Measurements from ENCODE around the gene CDKAL1.

CDKAL1 gene

DNA sequence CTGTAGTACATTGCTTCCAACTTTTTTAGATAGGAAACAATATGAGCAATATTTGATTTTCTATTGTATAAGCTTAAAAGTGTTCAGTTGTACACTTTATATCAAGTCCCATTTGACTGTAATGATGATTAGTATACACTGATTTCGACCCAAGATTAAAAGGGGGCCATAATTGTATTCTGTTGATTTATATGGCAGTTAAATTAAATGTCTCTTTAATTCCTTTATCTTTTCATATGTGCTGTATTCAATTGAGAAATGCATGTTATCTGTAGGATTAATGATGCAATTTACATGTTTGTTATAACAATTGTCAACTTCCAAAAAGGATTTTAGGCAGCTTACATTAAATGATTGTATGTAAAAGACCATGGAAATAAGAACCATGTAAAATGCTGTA lies 317.5 kb downstream of the CDKAL1 start:
- Histone ChIP-seq H3K27ac (ENCODE audit: low read length) (no peak overlapping the region), H3K36me3 (ENCODE audit: control insufficient read depth in 2 of 2, insufficient read depth in 2 of 2, low read length in 2 of 2) (no peaks in the 10 kb centered on the region), H3K9me3 (ENCODE audit: control insufficient read depth in 2 of 2, low read length in 2 of 2) (no peaks in the 10 kb centered on the region), H3K4me3 (ENCODE audit: low read length in 2 of 2) (no peak overlapping the region), H3K27me3 (ENCODE audit: control insufficient read depth in 1 of 2, insufficient read depth in 2 of 2, low read length in 2 of 2) (no peaks in the 10 kb centered on the region), H3K9ac (ENCODE audit: low read length in 2 of 2) (no peak overlapping the region), H3K4me1 (ENCODE audit: control insufficient read depth, insufficient read depth, low read length) (no peaks in the 10 kb centered on the region)

- Histone ChIP-seq H3K36me3 (ENCODE audit: control insufficient read depth in 2 of 2, insufficient read depth in 2 of 2, low read length in 2 of 2) (no peaks in the 10 kb centered on the region), H3K9me3 (ENCODE audit: control insufficient read depth in 2 of 2, low read length in 2 of 2) (no peaks in the 10 kb centered on the region), H3K27ac (ENCODE audit: low read length) (no peak overlapping the region), H3K4me1 (ENCODE audit: control insufficient read depth, insufficient read depth, low read length) (no peaks in the 10 kb centered on the region), H3K27me3 (ENCODE audit: control insufficient read depth in 1 of 2, insufficient read depth in 2 of 2, low read length in 2 of 2) (no peaks in the 10 kb centered on the region), H3K9ac (ENCODE audit: low read length in 2 of 2) (no peak overlapping the region), H3K4me3 (ENCODE audit: low read length in 2 of 2) (no peak overlapping the region)
These were observed 319.6 kb downstream of the CDKAL1 start for GRCh38 chr6:20853828-20854227.

DNA sequence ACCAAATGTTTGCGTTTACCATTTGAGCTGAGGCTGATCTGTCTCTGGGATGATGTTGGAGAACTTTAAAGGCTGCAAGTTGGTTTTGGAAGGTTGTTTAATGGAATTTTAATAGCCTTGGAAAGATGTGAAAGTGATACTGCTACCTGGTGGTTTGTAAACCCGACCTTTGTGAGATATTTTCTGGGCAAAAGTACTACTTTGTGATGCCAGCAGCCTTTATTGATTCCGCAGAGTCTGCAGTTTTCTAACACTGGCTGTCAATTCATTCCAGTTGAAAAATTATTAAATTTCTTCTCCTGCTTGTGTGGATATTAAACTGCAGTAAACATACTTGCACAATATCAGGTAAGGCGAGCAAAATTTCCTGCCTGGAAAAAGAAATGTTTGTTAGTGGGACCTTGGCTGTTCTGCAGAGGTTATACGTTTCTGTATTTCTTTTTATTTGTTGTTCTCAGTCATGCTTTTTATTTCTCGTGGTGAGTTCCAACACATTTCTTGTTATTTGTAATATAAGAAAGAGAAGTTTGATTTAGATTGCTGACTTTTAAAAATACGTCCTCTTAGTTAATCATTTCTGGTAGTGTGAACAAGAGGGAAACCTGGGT lies 322.5 kb downstream of the CDKAL1 start:
- no peak overlapping the region for H3K9ac ChIP-seq (ENCODE audit: low read length in 2 of 2)
- no peaks in the 10 kb centered on the region for H3K4me1 ChIP-seq (ENCODE audit: control insufficient read depth, insufficient read depth, low read length)
- H3K27ac ChIP-seq (ENCODE audit: low read length): no peak overlapping the region
- no peaks in the 10 kb centered on the region for H3K27me3 ChIP-seq (ENCODE audit: control insufficient read depth in 1 of 2, insufficient read depth in 2 of 2, low read length in 2 of 2)
- no peaks in the 10 kb centered on the region for H3K36me3 ChIP-seq (ENCODE audit: control insufficient read depth in 2 of 2, insufficient read depth in 2 of 2, low read length in 2 of 2)
- H3K4me3 ChIP-seq (ENCODE audit: low read length in 2 of 2): no peak overlapping the region
- no peaks in the 10 kb centered on the region for H3K9me3 ChIP-seq (ENCODE audit: control insufficient read depth in 2 of 2, low read length in 2 of 2)

DNA sequence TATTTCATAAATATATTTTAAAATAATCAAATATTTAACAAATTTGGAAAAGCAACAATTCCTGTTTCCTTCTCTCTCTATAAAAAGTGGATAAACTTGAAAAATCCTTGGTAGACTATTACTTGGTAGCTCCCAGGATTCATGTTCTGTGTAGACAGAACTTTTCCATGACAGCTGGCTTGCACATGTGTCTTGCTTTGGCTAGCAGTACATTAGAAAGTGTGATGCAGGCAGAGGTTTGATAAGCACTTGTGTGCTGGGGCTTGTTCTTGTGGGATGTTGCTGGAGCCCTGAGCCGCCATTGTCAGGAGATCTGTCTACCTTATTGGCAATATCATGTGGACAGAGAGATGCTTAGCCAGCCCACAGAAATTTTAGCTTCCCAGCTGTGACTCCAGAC lies 327.2 kb downstream of the CDKAL1 start:
- Histone ChIP-seq H3K27me3 (ENCODE audit: control insufficient read depth in 1 of 2, insufficient read depth in 2 of 2, low read length in 2 of 2) (no peaks in the 10 kb centered on the region), H3K4me1 (ENCODE audit: control insufficient read depth, insufficient read depth, low read length) (no peaks in the 10 kb centered on the region), H3K36me3 (ENCODE audit: control insufficient read depth in 2 of 2, insufficient read depth in 2 of 2, low read length in 2 of 2) (no peaks in the 10 kb centered on the region), H3K4me3 (ENCODE audit: low read length in 2 of 2) (no peak overlapping the region), H3K9ac (ENCODE audit: low read length in 2 of 2) (no peak overlapping the region), H3K9me3 (ENCODE audit: control insufficient read depth in 2 of 2, low read length in 2 of 2) (no peaks in the 10 kb centered on the region), H3K27ac (ENCODE audit: low read length) (no peak overlapping the region)

DNA sequence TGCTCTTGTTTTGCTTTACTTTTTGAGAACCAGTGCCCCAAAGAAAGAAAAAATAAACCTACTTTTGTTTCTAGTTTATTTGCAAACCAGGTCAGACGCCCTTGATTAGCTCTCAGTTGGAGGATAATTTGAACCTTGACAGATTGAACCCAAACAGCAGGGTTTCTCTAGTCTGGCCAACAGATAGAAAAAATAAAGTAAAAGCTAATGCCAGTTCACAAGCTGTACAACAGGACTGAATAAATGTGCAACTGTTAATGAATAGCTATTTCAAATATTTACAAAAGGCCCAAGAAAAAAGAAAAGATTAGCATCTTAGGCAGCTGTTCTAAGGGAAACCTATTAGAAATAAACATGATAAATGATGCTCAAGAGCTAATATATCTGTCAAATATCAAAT lies 331.8 kb downstream of the CDKAL1 start:
- Histone ChIP-seq H3K36me3 (ENCODE audit: control insufficient read depth in 2 of 2, insufficient read depth in 2 of 2, low read length in 2 of 2) (no peaks in the 10 kb centered on the region), H3K27me3 (ENCODE audit: control insufficient read depth in 1 of 2, insufficient read depth in 2 of 2, low read length in 2 of 2) (no peaks in the 10 kb centered on the region), H3K4me1 (ENCODE audit: control insufficient read depth, insufficient read depth, low read length) (no peaks in the 10 kb centered on the region), H3K27ac (ENCODE audit: low read length) (no peak overlapping the region), H3K4me3 (ENCODE audit: low read length in 2 of 2) (no peak overlapping the region), H3K9ac (ENCODE audit: low read length in 2 of 2) (no peak overlapping the region), H3K9me3 (ENCODE audit: control insufficient read depth in 2 of 2, low read length in 2 of 2) (no peaks in the 10 kb centered on the region)

DNA sequence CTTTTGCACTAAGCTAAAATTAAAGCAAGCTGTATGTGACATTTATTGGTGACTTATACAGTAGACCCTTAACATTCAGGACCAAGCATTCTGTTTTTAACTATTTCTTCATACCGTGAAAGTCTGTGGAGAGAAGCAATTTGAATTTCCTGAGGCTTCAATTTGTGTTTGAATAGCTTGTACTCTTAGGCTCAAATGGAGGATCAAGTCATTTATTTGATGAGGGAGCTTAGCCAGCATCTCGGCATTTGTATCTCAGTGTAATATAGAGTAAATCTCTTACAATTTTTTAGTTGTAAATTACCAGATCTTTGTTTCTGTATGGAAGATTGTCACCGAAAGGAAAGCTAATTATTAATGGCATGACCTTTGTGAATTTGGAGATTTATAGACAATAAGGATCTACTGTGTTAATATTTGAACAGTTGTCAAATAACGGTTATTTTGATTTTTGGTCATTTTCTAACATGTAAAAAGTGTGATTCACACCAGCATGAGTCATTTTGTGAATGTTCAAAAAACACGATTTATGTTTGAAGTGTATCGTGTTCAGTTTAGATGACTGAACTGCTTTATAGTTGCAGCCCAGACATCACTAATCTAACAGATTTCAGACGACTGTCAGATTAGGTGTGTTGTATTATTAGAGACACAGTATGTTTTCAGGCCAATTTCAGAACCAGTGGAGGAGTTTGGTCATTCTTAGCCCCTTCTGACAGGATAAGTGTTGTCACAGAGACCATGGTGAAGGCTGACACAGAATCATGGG lies 332.9 kb downstream of the CDKAL1 start:
- no peaks in the 10 kb centered on the region for H3K4me1 ChIP-seq (ENCODE audit: control insufficient read depth, insufficient read depth, low read length)
- H3K27ac ChIP-seq (ENCODE audit: low read length): no peak overlapping the region
- H3K4me3 ChIP-seq (ENCODE audit: low read length in 2 of 2): no peak overlapping the region
- no peaks in the 10 kb centered on the region for H3K27me3 ChIP-seq (ENCODE audit: control insufficient read depth in 1 of 2, insufficient read depth in 2 of 2, low read length in 2 of 2)
- H3K9me3 ChIP-seq (ENCODE audit: control insufficient read depth in 2 of 2, low read length in 2 of 2): no peaks in the 10 kb centered on the region
- H3K9ac ChIP-seq (ENCODE audit: low read length in 2 of 2): no peak overlapping the region
- no peaks in the 10 kb centered on the region for H3K36me3 ChIP-seq (ENCODE audit: control insufficient read depth in 2 of 2, insufficient read depth in 2 of 2, low read length in 2 of 2)

DNA sequence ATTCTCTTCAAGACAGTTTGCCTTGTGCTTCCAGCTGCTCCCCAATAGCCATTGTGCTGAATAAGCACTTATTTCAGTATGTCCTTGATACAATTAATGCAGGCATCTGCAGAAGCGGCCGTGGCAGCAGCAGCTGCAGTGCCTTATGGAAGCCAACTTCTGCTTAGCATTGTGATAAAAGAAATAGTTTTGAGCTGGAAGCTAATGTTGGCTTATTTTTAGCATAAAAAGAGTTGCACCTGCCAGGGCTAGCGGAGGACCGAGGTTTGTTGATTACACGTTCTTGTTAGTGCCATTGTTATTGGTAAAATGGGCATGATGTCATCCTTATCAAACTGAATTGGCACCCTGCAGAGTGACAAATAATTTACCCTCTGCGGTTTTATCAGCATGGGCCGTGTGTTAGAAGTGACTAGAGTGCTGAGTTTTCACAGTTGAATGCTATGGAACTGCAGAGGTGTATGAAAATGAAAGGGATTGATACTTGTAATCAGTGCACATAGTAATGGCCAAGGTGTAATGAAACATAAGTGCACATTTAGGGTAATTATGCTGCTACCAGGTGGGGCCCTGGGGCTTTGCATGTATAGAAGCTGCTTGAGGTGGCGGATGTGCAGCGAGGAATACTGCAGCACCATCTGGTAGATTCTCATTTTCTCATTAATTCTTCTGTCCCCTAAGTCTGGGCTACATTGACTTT lies 334.3 kb downstream of the CDKAL1 start:
- no peaks in the 10 kb centered on the region for H3K9me3 ChIP-seq (ENCODE audit: control insufficient read depth in 2 of 2, low read length in 2 of 2)
- no peak overlapping the region for H3K9ac ChIP-seq (ENCODE audit: low read length in 2 of 2)
- H3K27me3 ChIP-seq (ENCODE audit: control insufficient read depth in 1 of 2, insufficient read depth in 2 of 2, low read length in 2 of 2): no peaks in the 10 kb centered on the region
- H3K36me3 ChIP-seq (ENCODE audit: control insufficient read depth in 2 of 2, insufficient read depth in 2 of 2, low read length in 2 of 2): no peaks in the 10 kb centered on the region
- no peak overlapping the region for H3K27ac ChIP-seq (ENCODE audit: low read length)
- H3K4me3 ChIP-seq (ENCODE audit: low read length in 2 of 2): no peak overlapping the region
- no peaks in the 10 kb centered on the region for H3K4me1 ChIP-seq (ENCODE audit: control insufficient read depth, insufficient read depth, low read length)

- H3K36me3 ChIP-seq (ENCODE audit: control insufficient read depth in 2 of 2, insufficient read depth in 2 of 2, low read length in 2 of 2): no peaks in the 10 kb centered on the region
- no peaks in the 10 kb centered on the region for H3K27me3 ChIP-seq (ENCODE audit: control insufficient read depth in 1 of 2, insufficient read depth in 2 of 2, low read length in 2 of 2)
- no peak overlapping the region for H3K9ac ChIP-seq (ENCODE audit: low read length in 2 of 2)
These were observed 335.8 kb downstream of the CDKAL1 start for GRCh38 chr6:20870021-20870420.

GRCh38 chr6:20870493-20870892 lies 336.2 kb downstream of the CDKAL1 start:
- H3K27ac ChIP-seq (ENCODE audit: low read length): no peak overlapping the region
- no peak overlapping the region for H3K9ac ChIP-seq (ENCODE audit: low read length in 2 of 2)
- H3K4me1 ChIP-seq (ENCODE audit: control insufficient read depth, insufficient read depth, low read length): no peaks in the 10 kb centered on the region
- no peaks in the 10 kb centered on the region for H3K9me3 ChIP-seq (ENCODE audit: control insufficient read depth in 2 of 2, low read length in 2 of 2)
- no peaks in the 10 kb centered on the region for H3K36me3 ChIP-seq (ENCODE audit: control insufficient read depth in 2 of 2, insufficient read depth in 2 of 2, low read length in 2 of 2)
- no peaks in the 10 kb centered on the region for H3K27me3 ChIP-seq (ENCODE audit: control insufficient read depth in 1 of 2, insufficient read depth in 2 of 2, low read length in 2 of 2)
- H3K4me3 ChIP-seq (ENCODE audit: low read length in 2 of 2): no peak overlapping the region

More at GRCh38 chr6:20870021-20870420, 335.8 kb downstream of the CDKAL1 start:
- no peaks in the 10 kb centered on the region for H3K4me1 ChIP-seq (ENCODE audit: control insufficient read depth, insufficient read depth, low read length)
- no peak overlapping the region for H3K4me3 ChIP-seq (ENCODE audit: low read length in 2 of 2)
- no peak overlapping the region for H3K27ac ChIP-seq (ENCODE audit: low read length)
- no peaks in the 10 kb centered on the region for H3K9me3 ChIP-seq (ENCODE audit: control insufficient read depth in 2 of 2, low read length in 2 of 2)

- Histone ChIP-seq H3K36me3 (ENCODE audit: control insufficient read depth in 2 of 2, insufficient read depth in 2 of 2, low read length in 2 of 2) (no peaks in the 10 kb centered on the region), H3K4me1 (ENCODE audit: control insufficient read depth, insufficient read depth, low read length) (no peaks in the 10 kb centered on the region), H3K9me3 (ENCODE audit: control insufficient read depth in 2 of 2, low read length in 2 of 2) (no peaks in the 10 kb centered on the region), H3K9ac (ENCODE audit: low read length in 2 of 2) (no peak overlapping the region), H3K27me3 (ENCODE audit: control insufficient read depth in 1 of 2, insufficient read depth in 2 of 2, low read length in 2 of 2) (no peaks in the 10 kb centered on the region), H3K4me3 (ENCODE audit: low read length in 2 of 2) (no peak overlapping the region), H3K27ac (ENCODE audit: low read length) (no peak overlapping the region)
These were observed 339.4 kb downstream of the CDKAL1 start for GRCh38 chr6:20873425-20874190.
